GM12891 (cell line): ENCODE measurements around the gene ORMDL2.

ENCODE experiments used
- DNase-seq: peaks from one replicate; pipeline ENCODE4 v3.0.0; 2011; ENCODE audit warnings: low spot score; ENCODE audit not compliant: insufficient read length
- FAIRE-seq: peaks from 2 replicates; lab custom pipeline; 2011; peaks lifted over from hg19 to GRCh38; lab: Jason Lieb, UNC
- PAX5 ChIP-seq: IDR thresholded peaks from 2 replicates; pipeline ENCODE4 v1.6.1; 2011; ENCODE audit warnings: low read length, moderate library complexity, mild to moderate bottlenecking; ENCODE audit not compliant: insufficient read depth, severe bottlenecking
- POLR2A ChIP-seq: IDR thresholded peaks from 2 replicates; pipeline ENCODE4 v1.6.1; 2011; ENCODE audit warnings: low read depth, low read length, control low read depth
- POLR2AphosphoS5 ChIP-seq: IDR thresholded peaks from 2 replicates; pipeline ENCODE4 v1.6.1; 2011; ENCODE audit warnings: low read depth, low read length, control low read depth
- POU2F2 ChIP-seq: IDR thresholded peaks from 2 replicates; pipeline ENCODE4 v1.6.1; 2011; ENCODE audit warnings: low read depth, mild to moderate bottlenecking, control low read depth, low read length, moderate library complexity
- SPI1 ChIP-seq: IDR thresholded peaks from 2 replicates; pipeline ENCODE4 v1.6.1; 2011; ENCODE audit warnings: low read depth, low read length, control low read depth
- TAF1 ChIP-seq: IDR thresholded peaks from 2 replicates; pipeline ENCODE4 v1.6.1; 2011; ENCODE audit warnings: low read depth, low read length, control low read depth

Gene ORMDL2

DNA sequence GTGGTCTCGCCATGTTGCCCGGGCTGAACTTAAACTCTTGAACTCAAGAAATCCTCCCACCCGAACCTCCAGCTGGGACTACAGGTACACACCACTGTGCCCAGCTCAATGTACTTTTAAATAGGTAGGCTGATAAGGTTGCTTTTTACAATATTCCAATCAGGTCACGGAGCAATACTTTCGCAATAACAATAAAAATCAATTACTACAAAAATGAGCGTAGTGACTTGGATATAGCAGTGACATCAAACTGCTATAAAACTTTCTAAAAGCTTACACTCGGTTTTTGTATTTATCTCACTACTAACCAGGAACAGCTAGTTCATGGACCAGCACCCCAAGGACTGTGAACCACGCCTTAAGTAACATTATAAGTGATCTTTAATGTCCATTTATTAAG is 10.9 kb upstream of the ORMDL2 start:
- TF ChIP-seq POLR2AphosphoS5 (no peak), TAF1 (no peak), POLR2A (no peak), SPI1 (no peak), POU2F2 (no peak), PAX5 (no peak)
- FAIRE-seq: no peak
- no peak for DNase-seq

DNA sequence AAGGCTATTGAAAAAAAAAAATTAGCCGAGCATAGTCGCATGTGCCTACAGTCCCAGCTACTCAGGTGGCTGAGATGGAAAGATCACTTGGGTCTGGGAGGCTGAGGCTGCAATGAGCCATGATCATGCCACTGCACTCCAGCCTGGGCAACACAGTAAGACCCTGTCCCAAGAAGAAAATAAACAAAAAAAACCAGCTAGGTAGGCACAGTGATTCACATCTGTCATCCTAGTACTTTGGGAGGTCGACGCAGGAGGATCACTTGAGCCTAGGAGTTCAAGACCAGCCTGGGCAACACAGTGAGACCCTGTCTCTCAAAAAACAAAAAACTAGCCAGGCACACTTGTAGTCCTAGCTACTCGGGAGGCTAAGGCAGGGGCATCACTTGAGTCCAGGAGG is 8.6 kb upstream of the ORMDL2 start:
- no peak for DNase-seq
- FAIRE-seq: no peak
- TF ChIP-seq TAF1 (no peak), POLR2AphosphoS5 (no peak), POLR2A (no peak), SPI1 (no peak), PAX5 (no peak), POU2F2 (no peak)

DNA sequence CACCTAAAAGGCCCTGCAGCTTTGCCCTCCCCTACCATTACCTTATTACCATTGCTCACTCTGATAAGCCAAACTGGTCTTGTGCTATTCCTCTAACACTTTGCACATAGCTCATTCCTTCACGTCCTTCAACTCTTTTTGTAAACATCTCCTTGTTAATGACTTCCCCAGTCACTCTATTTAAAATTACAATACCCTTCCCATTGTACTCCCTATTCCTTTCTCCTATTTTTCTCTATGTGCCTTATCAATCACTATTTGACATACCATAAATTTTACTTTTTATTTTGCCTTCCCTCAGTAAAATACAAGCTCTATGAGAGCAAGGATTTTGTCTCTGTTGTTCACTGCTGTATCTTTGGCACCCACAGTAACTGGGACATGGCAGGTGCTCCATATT is 5.8 kb upstream of the ORMDL2 start:
- FAIRE-seq (no peak), DNase-seq (no peak)
- TF ChIP-seq POLR2A (no peak), SPI1 (no peak), POU2F2 (no peak), PAX5 (no peak), TAF1 (no peak), POLR2AphosphoS5 (no peak)

DNA sequence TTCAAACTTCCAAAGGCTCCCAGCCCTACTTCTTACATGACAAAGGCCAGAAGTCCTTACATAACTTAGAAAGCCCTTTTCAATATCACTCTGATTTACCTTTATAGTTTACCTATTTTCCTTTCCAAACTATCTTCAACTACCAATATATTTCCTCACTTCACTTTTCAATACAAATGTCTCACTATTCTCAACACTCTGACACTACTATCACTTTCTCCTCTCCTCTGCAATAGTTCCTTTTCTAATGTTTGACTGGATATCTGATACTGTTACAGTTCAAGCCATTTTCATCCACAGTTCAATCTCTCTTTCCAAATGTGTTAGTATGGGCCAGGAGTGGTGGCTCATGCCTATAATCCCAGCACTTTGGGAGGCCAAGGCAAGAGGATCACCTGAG is 3.6 kb upstream of the ORMDL2 start:
- no peak for FAIRE-seq
- no peak for DNase-seq

DNA sequence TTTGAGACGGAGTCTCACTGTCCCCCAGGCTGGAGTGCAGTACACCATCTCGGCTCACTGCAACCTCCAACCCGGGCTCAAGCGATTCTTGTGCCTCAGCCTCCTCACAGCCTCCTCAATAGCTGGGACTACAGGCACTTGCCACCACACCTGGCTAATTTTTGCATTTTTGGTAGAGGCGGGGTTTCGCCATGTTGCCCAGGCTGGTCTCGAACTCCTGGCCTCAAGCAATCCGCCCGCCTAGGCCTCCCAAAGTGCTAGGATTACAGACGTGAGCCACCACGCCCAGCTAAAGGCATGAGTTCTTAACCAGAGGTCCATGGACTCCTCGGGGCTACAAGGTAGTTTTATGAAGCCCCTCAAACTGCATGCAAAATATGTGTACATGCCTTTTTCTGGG is 2.4 kb upstream of the ORMDL2 start:
- TF ChIP-seq PAX5: no peak
- TF ChIP-seq SPI1: no peak
- no peak for TF ChIP-seq POLR2A
- no peak for TF ChIP-seq TAF1
- FAIRE-seq: no peak
- DNase-seq: no peak

More for the DNA sequence above, 3.6 kb upstream of the ORMDL2 start:
- TF ChIP-seq SPI1 (no peak), POLR2A (no peak), PAX5 (no peak), POU2F2 (no peak), TAF1 (no peak), POLR2AphosphoS5 (no peak)

DNA sequence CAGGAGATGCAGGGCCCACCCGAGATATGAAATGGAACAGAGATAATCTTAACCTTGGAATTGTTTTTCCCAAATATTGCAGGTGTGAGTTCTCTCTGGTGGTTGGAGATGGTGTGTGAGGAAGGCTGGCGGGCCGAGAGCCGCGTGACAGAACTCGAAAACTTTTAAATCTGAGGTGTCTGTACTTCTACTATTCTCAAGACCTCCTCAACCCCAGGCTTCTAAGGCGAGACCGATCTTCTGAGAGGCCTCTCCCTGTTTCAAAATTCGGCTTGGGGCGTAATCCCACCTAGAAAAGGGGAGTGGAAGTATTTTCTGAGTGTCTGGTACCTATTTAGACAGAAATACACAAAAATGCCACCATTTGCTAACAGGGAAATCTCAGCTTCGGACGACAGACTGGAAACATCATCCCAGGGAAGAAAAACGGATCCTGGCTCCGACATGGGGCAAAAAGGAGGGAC is 928 bp upstream of the ORMDL2 start:
- TF ChIP-seq TAF1: no peak
- no peak for TF ChIP-seq POLR2AphosphoS5
- TF ChIP-seq POLR2A: no peak
- no peak for TF ChIP-seq POU2F2
- TF ChIP-seq SPI1: no peak
- no peak for TF ChIP-seq PAX5
- FAIRE-seq: no peak
- no peak for DNase-seq

DNA sequence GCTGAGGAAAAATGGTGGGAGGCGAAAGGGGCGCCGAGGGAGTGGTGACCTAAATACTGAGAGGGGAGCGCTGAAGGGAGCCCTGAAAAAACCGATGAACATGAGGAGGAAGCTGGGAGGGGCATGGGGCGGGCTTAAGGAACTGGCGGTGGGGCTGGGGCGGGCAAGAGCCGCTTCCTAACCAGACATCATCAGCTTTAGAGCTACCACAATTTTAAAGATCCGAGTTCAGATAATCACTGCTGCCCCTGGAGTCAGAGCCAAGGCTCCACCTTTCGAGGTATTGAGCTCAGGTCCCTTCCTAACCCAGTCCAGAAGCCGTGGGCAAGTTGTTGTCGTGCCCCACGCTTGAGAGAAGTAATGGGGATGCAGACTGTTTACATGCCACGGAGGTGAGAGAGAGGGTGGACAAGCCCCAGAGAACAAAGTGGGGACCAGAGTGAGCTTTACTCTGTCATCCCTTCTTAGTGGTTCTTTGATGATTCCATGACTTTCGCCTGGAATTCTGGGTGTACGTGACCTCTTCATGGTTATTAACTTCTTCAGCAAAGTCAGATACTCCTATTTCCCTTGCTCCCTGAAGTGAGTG is 393 bp downstream of the ORMDL2 start:
- no peak for FAIRE-seq
- DNase-seq: no peak
- TF ChIP-seq POLR2A: peak; percentile 57; the same call in 1 of the 2 replicates
- TF ChIP-seq PAX5: no peak
- TF ChIP-seq POLR2AphosphoS5: no peak
- no peak; the same call in 1 of the 2 replicates for TF ChIP-seq TAF1

DNA sequence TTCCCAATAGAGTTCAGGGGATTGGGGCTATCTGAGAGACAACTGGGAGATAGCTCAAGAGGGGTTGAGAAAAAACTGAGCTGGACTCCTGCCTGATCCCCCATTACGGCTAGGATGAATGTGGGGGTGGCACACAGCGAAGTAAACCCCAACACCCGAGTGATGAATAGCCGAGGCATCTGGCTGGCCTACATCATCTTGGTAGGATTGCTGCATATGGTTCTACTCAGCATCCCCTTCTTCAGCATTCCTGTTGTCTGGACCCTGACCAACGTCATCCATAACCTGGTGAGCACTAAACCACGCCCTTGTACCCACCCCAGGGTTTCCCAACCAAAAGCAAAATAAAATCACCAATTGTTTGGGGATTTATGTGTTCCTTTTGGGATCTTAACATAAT is 1.0 kb downstream of the ORMDL2 start:
- FAIRE-seq: no peak
- TF ChIP-seq TAF1 (no peak), POLR2A (no peak), SPI1 (no peak)
- no peak for DNase-seq

DNA sequence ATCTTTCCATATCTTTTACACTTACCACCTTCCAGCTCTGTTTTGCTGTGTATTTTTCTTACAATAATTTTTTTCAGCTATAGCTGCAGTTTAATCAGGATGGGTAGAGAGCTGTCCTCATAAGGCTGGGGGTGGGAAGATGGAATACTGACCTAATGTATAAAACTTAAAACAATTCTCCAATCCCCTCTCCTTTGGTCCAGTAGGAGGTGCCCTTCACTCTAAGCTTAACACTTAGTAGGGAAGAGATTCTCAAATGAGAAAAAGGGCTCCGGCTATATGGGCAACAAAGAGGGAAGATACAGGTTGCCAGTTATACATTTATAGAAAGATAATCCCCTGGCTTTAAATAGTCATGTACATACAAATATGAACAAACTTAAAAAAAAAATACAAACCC is 2.8 kb downstream of the ORMDL2 start:
- DNase-seq: no peak
- TF ChIP-seq SPI1 (no peak), TAF1 (no peak), POLR2A (no peak), PAX5 (no peak), POLR2AphosphoS5 (no peak), POU2F2 (no peak)
- FAIRE-seq: no peak

DNA sequence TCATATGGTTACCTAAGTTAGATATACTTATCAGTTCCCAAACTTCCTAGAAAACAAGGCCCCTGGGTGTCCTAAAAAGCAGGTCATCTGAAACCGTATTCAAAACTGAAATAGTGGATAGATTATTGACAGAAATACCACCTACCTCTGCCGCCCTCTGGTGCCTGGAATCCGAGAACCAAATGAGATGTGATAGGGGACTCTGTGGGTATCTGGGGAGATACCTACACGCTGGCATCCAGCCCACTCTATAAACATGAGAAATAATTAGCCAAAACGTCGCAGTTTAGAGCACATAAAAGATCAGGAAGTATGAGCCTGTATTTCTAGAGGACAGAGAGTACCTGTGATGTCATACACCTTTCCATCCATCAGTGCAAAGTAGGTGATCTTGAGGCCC is 4.4 kb downstream of the ORMDL2 start:
- no peak for TF ChIP-seq POLR2AphosphoS5
- TF ChIP-seq POU2F2: no peak
- TF ChIP-seq POLR2A: no peak
- no peak for TF ChIP-seq SPI1
- TF ChIP-seq TAF1: no peak
- TF ChIP-seq PAX5: no peak
- FAIRE-seq (no peak), DNase-seq (no peak)

DNA sequence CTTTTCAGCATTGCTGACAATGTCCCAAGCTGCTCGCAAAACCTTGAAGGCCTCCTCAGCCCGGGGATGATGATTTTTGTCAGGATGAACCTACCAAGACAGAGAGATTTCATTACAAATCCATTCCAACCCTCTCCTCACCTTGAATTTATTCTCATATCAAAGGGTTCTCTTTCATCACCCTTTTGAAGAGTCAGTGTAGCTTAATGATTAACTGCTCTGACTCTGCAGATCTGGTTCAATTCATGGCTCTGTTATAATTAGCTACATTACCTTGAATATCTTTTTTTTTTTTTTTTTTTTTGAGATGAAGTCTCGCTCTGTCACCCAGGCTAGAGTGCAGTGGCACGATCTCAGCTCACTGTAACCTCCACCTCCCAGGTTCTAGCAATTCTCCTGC is 5.6 kb downstream of the ORMDL2 start:
- DNase-seq (no peak), FAIRE-seq (no peak)
- TF ChIP-seq POU2F2 (no peak), POLR2A (no peak), PAX5 (no peak), TAF1 (no peak), SPI1 (no peak), POLR2AphosphoS5 (no peak)

DNA sequence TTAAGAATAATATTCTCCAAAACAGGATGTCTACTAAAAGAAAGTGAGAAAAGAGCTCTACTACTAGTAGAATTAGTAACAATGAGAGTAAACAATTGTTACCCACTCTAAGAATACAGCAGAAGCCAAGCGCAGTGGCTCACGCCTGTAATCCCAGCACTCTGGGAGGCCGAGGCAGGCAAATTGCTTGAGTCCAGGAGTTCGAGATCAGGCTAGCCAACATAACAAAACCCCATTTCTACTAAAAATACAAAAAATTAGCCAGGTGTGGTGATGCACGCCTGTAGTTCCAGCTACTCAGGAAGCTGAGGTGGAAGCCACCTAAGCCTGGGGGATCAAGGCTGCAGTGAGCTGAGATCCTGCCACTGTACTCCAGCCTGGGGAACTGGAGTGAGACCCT is 6.9 kb downstream of the ORMDL2 start:
- DNase-seq: no peak
- FAIRE-seq: no peak
- TF ChIP-seq TAF1 (no peak), POLR2A (no peak), POU2F2 (no peak), PAX5 (no peak), POLR2AphosphoS5 (no peak), SPI1 (no peak)
